GM19023 (cell line): ENCODE measurements around the gene TTLL10.

ENCODE experiments used
- ATAC-seq: cut with Tn5 transposase; IDR thresholded peaks from one replicate; pipeline ENCODE4 v1.9.1; 2021; ENCODE audit warnings: mild to moderate bottlenecking, moderate library complexity; ENCODE audit not compliant: unreplicated experiment

The TTLL10 gene

DNA sequence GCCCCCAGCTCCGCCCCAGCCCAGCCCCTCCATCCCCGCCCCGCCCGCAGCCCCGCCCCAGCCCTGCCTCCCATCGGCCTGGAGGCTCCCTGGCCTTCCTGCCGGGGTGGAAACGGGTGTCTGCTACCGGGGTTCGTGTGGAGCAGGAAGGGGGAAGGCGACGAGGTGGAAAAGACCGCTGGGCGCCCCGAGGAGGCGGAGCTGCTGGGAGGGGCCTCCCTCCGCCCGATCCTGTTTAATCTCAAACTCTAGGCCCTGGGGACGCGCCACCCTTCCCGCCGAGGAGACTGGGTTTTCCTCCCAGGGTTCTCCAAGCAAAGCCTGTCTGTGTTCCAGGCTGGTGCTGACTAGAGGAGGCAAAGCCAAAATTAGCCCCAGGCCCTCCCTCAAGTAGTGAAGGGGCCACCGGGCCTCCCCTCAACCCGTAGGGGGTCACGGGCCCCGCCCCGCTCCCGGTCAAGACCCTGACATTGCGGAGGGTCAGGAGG lies 16.2 kb upstream of the TTLL10 start:
- no peak for ATAC-seq

DNA sequence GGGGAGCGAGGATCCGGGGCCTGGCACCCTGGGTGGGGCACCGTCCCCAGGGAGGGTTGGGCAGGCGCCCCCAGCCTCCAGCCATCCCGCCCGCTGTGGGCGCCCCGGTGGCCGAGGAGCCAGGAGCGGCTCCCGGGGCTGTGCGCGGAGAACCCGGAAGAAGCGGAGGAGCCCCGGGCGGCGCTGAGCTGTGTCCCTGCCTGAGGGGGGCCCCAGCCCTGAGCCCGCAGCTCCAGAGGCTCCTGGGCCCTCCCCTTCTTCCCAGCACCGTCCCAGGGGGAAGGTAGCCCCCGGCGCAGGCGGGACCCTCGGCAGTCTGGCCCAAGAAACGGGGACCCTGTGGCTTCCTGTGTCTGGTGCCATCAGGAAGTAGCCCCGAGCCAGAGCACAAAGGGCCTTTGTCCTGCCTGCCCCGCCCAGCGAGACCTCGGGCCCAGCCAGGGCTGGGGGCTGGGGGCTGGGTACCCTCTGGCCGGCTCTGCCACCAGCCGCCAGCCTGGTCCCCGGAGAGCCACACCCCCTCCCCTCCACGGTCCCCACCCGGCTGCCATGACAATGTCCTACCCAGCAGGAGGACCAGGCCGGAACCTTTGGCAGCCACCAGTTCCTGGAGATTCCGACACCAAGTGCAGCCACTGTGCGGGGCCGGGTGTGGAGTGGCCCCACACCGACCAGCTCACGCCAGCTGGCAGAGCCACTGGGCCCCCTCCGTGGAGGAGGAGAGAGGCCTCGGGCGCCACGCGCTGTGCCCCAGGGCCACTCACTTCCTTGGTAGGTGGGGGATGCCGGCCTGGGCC lies 15.6 kb upstream of the TTLL10 start:
- ATAC-seq, result no peak

DNA sequence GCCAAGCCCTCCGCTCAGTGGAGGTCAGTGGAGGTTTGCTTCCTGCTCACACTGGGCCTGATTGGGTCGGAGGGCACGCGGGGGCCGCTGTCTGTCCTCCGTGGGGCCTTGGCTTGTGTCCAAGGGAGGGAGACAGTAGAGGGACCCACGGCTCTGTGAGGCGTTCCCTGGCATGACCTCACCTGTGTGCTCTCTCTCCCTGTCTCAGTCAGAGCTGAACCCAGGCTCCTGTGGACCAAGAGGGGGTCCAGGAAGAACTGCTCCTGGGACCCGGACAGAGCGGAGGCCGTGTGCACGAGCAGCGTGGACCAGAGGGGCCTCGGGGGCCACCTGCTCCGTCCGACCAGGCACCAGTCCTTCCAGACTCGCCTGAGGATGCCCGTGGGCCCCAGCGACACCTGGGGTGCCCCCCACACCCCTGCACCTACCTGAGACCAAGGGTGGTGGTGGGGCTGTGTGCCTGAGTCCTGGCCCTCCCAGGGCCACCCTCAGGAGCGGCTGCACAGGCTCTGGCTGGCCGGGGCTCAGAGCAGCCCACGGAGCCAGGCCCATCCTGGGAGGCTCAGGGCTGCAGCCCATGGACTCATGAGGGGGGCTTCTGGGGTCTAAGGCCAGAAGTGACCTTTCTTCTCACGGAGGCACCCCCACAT lies 13.3 kb upstream of the TTLL10 start:
- no peak for ATAC-seq

- ATAC-seq, result no peak
These were observed 12.5 kb upstream of the TTLL10 start for GRCh38 chr1:1161078-1161682.

DNA sequence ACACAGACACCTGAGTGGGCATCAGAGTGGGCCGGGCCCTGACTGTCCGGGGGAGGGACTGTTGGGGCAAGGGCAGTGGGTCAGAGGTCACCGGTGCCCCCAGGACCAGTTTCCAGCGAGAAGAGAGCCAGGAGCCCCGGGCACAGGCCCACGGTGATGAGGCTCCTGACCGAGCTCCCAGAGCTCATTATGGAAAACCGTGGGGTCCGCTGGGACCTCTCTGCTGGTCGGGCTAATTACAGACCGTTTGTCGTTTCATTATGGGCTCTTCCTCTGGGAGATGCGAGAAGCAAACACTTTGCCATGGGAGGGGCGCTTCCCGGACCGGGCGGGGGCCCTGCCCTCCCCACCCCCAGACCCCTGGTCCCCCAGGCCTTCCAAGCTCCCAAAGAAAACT lies 12.0 kb upstream of the TTLL10 start:
- ATAC-seq, result no peak

DNA sequence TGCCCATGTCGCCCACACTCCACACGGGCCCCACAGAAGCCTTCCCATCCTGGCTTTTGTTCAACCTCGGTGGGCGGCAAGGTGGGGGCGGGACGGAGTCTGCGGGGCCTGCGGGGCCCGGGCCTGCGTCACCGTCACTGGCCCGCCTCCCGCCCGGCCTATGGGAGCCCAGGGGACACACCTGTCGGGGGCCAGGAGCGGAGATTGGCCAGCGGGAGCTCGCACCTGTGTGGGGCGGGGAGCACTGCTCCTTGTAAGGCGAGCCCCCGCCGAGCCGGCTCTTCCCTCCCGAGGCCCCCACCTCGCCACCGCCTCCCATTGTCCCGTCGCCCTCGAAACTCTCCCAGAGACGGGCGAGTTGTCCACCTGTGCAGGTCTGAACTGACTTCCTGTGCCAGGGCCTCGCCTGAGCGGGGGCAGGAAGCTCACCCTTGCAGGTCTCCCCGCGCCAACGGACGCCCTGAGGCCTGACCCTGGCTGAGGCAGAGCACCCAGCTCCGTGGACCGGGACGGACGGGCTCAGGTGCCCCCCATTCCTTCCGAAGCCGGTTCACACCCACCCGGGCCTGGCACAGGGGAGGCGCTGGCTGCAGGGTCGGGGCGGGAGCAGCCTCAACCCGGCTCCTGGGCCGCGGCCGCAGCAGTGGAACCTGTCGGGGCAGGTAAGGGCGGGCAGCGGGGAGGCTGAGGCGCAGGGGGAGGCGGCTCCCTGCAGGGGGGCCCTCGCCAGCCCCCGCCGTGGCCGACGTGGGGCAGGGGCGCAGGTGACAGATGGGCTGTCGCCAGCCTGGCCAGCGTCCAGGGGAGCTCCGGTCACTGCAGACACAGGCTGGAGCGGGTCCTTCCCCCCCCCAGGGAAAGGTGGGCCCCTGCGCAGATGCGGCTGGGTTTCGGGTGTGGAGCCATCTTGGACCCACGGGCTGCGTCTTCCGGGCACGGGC lies 10.8 kb upstream of the TTLL10 start:
- no peak for ATAC-seq

GRCh38 chr1:1163538-1164070 lies 10.1 kb upstream of the TTLL10 start:
- ATAC-seq, result no peak

DNA sequence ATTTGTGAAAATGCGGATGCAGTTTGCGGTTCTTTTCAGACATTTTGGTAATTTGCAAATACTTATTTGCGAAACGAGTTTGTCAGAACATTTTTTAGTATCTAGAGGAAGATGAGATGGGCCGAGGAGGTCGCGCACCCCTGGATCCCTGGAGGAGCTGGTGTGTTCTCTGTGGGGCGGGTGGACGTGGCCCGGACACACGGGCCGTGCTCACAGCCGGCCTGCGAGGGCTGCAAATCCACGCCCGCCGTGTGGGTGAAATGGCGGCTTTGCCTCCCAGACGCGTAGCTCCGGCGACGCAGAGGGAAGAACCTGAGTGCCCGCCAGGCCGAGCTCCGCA lies 9.3 kb upstream of the TTLL10 start:
- no peak for ATAC-seq

DNA sequence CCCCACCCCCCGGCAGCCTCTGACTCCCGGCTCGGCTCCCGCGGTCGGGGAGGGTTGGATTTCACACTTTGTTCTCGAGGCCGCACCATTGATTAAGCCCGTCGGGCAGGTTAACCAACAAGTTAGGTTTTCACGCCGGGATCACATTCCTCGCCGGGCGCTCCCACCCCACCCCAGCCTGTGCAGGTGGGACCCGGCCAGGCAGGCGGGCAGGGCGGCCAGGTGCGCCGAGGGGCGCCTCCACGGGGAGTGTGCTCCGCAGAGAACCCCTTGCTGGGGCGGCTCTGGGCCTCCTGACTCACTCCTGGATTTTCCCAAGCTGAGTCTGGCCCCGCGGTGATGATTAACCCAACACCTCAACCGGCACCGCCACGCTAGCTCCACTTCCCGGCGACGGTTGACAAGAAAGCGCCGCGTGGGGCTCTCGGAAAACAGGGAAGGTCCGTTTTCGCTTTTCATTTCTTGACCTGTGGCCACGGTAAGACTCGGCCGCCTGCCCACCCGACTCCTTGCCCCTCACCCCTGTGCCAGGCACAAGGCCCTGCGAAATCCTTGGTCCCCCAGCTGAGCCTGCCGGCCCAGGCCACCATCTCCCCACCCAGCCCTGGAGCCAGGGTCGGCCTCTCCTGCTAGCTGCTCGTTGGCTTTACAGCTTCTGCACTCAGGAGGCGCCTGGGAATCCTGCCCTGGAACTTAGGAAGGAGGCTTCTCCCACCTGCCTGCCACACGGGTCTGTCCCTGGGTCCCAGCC lies 8.8 kb upstream of the TTLL10 start:
- no peak for ATAC-seq

GRCh38 chr1:1165485-1165884 lies 8.2 kb upstream of the TTLL10 start:
- no peak for ATAC-seq

DNA sequence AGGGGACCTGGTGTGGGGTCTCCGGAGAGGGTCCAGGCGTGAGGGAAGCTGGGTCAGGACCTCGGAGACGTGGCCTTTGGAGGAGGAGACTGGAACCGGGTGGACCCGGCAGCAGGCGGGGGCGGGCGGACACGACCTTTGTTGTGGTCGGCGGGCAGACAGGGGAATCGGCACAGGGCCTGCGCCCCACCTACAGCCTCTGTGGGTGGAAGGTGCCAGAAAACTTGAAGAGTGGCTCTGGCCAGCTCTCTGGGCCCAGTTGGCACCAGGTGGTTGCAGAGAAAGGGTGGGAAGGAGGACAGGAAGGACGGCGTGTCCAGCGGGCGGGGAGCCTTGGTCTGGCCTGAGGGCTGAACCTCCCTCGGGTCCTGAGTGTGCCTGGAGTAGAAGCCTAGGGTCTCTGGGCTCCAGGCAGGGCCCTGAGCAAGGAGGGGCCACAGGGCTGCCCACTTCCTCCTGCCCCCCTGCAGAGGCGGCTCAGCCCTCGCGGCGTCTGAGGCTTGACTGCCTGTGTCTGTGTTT lies 7.7 kb upstream of the TTLL10 start:
- ATAC-seq, result no peak

DNA sequence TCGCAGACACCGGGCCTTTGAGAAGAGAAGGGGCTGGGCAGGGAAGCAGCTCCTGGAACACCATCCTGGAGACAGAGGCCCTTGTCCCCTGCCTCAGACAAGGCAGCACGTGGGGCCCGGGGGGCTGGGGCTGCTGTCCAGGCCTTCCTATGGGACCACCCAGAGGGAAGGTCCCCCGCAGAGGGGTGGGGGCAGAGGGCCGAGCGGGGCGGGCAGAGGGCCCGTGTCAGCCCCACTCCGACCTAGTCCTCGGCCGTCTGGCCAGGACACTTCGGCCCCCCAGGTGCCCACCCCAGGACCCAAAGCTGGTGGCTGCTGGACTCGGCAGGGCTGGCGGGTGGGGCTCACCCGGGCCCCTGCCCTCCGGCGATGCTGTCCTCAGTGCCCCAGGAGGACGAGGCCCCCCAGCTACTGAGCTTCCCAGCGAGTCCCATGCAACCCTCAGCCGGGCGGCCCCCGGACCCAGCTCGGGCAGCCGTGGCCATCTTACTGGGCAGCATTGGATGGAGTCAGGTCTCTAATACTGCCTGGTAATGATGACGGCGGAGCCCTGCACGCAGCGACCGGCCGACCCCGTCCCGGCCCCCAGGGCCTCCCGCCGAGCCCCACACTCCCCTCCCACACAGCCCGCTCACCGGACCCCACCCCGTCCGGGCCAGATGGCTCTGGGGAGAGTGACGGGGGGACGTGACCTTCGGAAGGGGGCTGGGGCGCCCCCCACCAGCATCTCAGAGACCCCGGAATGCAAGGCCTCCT lies 6.9 kb upstream of the TTLL10 start:
- ATAC-seq, result no peak

DNA sequence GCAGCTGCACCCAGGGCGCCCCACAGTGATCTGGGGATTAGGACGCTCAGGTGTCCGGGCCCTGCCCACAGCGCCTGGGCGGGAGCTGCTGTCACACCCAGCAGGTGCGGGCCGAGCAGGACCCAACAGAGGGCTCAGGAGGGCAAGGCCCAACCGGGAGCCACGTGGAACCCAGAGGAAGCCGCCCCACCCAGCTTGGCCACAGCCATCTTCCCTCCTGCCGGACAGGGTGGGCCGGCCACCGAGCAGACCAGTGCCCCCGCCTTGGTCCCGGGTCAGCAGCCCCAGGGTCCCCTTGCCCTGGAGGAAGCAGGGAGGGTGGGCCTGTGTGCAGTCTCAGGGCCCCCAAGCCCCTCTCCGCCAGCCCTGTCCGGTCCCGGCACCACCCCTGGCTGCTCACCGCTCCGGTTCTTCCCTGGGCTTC lies 6.3 kb upstream of the TTLL10 start:
- ATAC-seq, result no peak

GRCh38 chr1:1167841-1168450 lies 5.7 kb upstream of the TTLL10 start:
- no peak for ATAC-seq

- ATAC-seq, result no peak
These were observed 4.9 kb upstream of the TTLL10 start for GRCh38 chr1:1168451-1169411.

DNA sequence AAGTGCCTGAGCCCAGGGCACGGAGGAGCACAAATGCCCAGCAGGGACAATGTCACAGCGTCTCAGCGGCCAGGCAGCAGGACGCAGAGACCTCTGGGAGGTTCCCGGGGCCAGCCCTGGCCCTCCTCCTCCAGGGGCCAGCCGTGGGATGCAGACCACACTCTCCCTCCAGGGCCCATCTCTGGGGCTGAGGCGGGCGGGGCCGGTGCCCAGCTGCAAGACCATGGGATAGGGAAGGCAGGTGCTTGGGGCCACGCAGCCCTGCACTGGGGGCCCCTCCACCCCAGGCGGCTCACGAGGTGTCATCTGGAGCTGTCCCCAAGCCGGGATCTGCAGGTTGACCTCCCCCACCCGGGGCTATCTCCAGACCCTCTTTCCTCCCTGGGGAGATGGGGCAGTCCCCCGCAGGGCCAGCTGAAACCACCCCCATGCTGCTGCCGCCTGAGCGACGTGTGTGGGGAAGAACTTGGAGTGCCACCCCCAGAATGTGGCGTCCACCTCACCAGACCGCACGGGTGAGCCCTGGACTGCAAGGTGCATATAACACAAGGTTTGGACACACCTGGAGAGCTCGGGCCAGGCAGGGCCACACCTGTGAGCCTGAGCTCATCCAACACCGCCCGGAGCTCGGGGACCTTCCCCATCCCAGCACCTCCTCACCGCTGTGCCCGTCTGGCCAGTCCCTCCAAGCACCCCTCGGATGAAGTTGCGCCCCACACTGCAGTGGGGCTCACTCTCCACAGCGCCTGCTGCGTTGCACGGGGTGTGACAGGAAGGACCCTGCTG lies 4.1 kb upstream of the TTLL10 start:
- no peak for ATAC-seq
